ENCODE data around the gene TNRC18. TPM values are rescaled to one million over a fixed set of nuclear protein-coding genes. Genes with fewer than 3 reads are reported as not detected.

TNRC18 gene
- polyA plus RNA-seq, 1 donor from 2014 or later: 23.6 TPM

- Histone ChIP-seq H3K4me3 (ENCODE audit: low read length) (no peak overlapping the region), H2AFZ (ENCODE audit: low read depth, low read length) (no peak overlapping the region), H3K27ac (ENCODE audit: low read length) (no peak overlapping the region), H3K27me3 (ENCODE audit: insufficient read depth, low read depth, low read length) (no peaks in the 10 kb centered on the region), H3K9me3 (ENCODE audit: low read length) (no peaks in the 10 kb centered on the region), H3K4me2 (ENCODE audit: low read length) (no peak overlapping the region), H3K9me2 (ENCODE audit: insufficient read depth, low read length) (no peaks in the 10 kb centered on the region), H3K79me2 (replicated peaks; ENCODE audit: insufficient read depth, low read length) (peaks cover 6% of the 10 kb centered on the region), H4K20me1 (ENCODE audit: insufficient read depth) (no peaks in the 10 kb centered on the region), H3F3A (ENCODE audit: insufficient read depth, low read length, poor library complexity, severe bottlenecking) (no peaks in the 10 kb centered on the region), H3K9ac (ENCODE audit: low read length) (no peak overlapping the region), H3K36me3 (ENCODE audit: insufficient read depth, low read length) (peaks cover 18% of the 10 kb centered on the region)
- TF ChIP-seq SMC3 (conservative IDR thresholded peaks at IDR 0.05; ENCODE audit: poor library complexity): no peak
- TF ChIP-seq MXI1 (conservative IDR thresholded peaks at IDR 0.05; ENCODE audit: poor library complexity, severe bottlenecking): no peak
- TF ChIP-seq EZH2 (IDR thresholded peaks at IDR 0.05; ENCODE audit: borderline replicate concordance, insufficient read depth, low read length, poor library complexity, severe bottlenecking): no peak
- no peak for TF ChIP-seq EP300 (conservative IDR thresholded peaks at IDR 0.05; ENCODE audit: poor library complexity, severe bottlenecking)
- no peak for TF ChIP-seq TAF1 (IDR thresholded peaks at IDR 0.05; ENCODE audit: low read depth)
- TF ChIP-seq POLR2AphosphoS5 (IDR thresholded peaks at IDR 0.05): no peak
- no peak for TF ChIP-seq RAD21 (conservative IDR thresholded peaks at IDR 0.05)
- no peak for TF ChIP-seq REST (IDR thresholded peaks at IDR 0.05; ENCODE audit: borderline replicate concordance)
- no peak for TF ChIP-seq CTCF (IDR thresholded peaks at IDR 0.05; ENCODE audit: poor library complexity, severe bottlenecking)
These were observed 79.8 kb downstream of the TNRC18 start for GRCh38 chr7:5343884-5344283.

GRCh38 chr7:5342631-5343030 lies 81.0 kb downstream of the TNRC18 start:
- Histone ChIP-seq H3K27me3 (ENCODE audit: insufficient read depth, low read depth, low read length) (no peaks in the 10 kb centered on the region), H3F3A (ENCODE audit: insufficient read depth, low read length, poor library complexity, severe bottlenecking) (no peaks in the 10 kb centered on the region), H4K20me1 (ENCODE audit: insufficient read depth) (no peaks in the 10 kb centered on the region), H3K9ac (ENCODE audit: low read length) (no peak overlapping the region), H3K4me3 (ENCODE audit: low read length) (no peak overlapping the region), H3K79me2 (replicated peaks; ENCODE audit: insufficient read depth, low read length) (peaks cover 7% of the 10 kb centered on the region), H3K36me3 (ENCODE audit: insufficient read depth, low read length) (peaks cover 18% of the 10 kb centered on the region), H3K9me2 (ENCODE audit: insufficient read depth, low read length) (no peaks in the 10 kb centered on the region), H3K27ac (ENCODE audit: low read length) (no peak overlapping the region), H3K9me3 (ENCODE audit: low read length) (no peaks in the 10 kb centered on the region), H2AFZ (ENCODE audit: low read depth, low read length) (no peak overlapping the region), H3K4me2 (ENCODE audit: low read length) (no peak overlapping the region)
- TF ChIP-seq SMC3 (conservative IDR thresholded peaks at IDR 0.05; ENCODE audit: poor library complexity) (no peak), RAD21 (conservative IDR thresholded peaks at IDR 0.05) (no peak), TAF1 (IDR thresholded peaks at IDR 0.05; ENCODE audit: low read depth) (no peak), CTCF (IDR thresholded peaks at IDR 0.05; ENCODE audit: poor library complexity, severe bottlenecking) (no peak), REST (IDR thresholded peaks at IDR 0.05; ENCODE audit: borderline replicate concordance) (no peak), POLR2AphosphoS5 (IDR thresholded peaks at IDR 0.05) (no peak), MXI1 (conservative IDR thresholded peaks at IDR 0.05; ENCODE audit: poor library complexity, severe bottlenecking) (no peak), EZH2 (IDR thresholded peaks at IDR 0.05; ENCODE audit: borderline replicate concordance, insufficient read depth, low read length, poor library complexity, severe bottlenecking) (no peak), EP300 (conservative IDR thresholded peaks at IDR 0.05; ENCODE audit: poor library complexity, severe bottlenecking) (no peak)
